GM19240 (cell line): ENCODE measurements around the gene FRMD6.

Experiments used
- DNase-seq: peaks from one replicate; pipeline ENCODE4 v3.0.0; 2011; ENCODE audit warnings: low spot score; ENCODE audit not compliant: insufficient read length

FRMD6 gene

GRCh38 chr14:51663783-51664326, 12.1 kb downstream of the FRMD6 start:
- no peak for DNase-seq

DNA sequence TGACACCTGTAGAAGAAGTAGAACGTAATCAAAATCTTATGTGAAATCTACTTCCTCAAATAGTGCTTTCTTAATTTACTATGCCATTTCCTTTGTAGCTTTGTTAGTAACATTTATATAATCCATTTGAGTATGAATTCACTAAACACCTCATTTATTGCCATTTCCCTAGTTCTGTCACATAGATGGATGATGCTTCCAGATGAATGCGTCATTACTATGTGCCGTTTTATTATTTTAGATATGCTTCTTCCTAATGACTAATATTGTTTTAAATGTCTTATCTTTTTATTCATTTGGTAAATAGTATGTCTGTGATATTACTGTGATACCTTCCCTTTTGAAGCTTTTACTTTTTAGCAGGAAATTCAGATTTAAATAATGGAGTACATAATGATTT, 14.4 kb downstream of the FRMD6 start:
- DNase-seq: no peak

GRCh38 chr14:51666826-51667225, 15.1 kb downstream of the FRMD6 start:
- DNase-seq: no peak

DNA sequence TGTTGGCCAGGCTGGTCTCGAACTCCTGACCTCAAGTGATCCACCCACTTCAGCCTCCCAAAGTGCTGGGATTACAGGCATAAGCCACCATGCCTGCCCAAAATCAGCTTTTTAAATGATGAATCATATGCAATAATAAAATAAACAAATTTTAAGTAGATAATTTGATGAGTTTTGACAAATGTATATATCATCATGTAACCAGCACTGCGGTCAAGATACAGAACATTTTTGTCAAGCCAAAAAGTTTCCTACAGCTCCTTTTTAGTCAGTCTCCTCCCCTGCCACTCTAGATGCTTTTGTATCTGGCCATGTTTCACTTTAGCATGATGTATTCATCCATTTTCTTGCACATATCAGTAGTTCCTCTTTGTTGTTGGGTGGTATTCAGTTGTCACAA, 17.2 kb downstream of the FRMD6 start:
- no peak for DNase-seq

DNA sequence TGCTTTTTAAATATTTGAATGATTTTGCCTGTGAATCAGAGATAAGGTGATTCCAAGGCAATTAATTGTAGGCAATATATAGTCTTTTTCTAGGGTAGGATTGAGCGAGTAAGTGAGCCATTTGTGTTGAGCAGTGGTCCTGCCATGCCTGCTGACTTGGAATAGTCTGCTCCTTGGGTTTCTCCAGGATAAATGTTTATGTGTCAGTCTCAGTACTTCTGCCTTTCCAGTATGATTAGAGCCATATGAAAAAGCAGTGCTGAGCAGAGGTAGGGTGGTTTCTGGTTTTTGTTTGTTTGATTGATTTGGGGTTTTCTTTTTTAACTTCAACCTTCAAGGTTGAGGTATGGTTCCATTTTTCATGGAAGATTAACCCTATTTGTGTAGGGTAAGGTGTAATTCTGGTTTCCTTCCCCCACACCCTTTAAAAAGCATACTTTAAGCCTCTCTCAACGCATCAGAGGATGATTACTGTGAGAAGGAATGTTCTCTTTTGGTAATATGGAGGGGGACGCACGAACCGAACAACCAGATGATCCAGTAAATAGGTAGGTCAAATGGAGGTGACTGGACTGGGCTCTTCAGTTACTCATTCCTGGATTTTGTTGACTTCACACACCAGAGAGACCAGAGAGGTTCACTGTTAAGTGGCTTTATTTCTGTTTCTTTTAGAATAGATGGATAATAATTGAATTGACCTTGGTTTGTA, 22.7 kb downstream of the FRMD6 start:
- no peak for DNase-seq

GRCh38 chr14:51676549-51676948, 24.8 kb downstream of the FRMD6 start:
- DNase-seq: no peak

GRCh38 chr14:51677266-51677665, 25.6 kb downstream of the FRMD6 start:
- DNase-seq: no peak

DNA sequence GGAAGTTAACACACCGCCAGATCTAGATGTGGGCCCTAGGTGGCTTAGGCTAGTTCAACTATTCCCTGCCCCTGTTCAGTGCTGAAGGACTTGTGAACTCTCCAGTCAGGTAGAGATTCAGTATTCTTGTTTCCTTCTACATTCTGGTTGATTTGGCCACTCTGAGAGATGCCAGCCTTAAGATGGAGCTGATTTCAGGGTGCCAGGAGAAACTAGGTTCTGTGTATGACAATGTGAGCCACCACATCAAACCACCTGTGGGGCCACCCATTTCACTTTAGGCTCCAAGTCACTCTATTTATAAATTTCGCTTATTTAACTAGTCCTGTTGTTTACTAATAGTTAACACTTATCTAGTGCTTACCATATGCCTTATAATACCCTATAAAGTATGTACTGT, 26.0 kb downstream of the FRMD6 start:
- DNase-seq: no peak

DNA sequence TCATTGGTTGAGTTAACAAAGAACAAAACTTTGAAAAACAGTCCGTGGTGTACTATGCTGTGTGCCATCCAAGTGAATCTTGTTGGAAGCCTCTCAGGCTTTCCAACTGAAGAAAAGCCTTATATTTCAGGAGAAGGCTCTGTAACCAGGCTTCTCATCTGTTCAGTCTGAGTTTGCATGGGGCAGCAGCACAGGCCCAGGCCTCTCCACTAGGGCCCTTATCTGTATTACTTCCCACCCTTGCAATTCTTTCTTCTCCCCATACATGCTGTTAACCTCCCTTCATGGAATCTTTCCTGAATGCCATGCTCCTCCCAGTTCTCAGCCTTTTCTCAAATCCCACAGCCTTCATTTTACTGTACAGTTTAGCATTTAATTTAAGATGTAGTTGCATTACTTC, 28.3 kb downstream of the FRMD6 start:
- DNase-seq: no peak

DNA sequence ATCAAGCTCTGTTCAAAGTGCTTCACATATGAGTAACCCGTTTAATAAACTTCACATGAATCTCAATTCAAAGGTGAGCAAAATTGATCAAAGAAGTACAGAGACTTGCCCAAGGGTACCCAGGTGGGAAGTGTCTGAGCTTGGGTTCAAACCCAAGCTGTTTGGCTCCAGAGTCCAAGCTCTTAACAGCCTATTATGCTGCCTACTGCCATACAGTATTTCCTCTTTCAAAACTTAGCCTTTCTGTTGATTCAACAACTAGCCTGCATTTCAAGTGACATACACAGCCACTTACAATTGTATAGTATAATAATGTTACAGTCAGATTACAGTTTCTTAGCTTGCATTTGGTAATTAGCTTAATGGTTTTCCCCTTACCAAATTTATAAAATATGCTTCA, 29.7 kb downstream of the FRMD6 start:
- no peak for DNase-seq

GRCh38 chr14:51682411-51682810, 30.7 kb downstream of the FRMD6 start:
- no peak for DNase-seq

DNA sequence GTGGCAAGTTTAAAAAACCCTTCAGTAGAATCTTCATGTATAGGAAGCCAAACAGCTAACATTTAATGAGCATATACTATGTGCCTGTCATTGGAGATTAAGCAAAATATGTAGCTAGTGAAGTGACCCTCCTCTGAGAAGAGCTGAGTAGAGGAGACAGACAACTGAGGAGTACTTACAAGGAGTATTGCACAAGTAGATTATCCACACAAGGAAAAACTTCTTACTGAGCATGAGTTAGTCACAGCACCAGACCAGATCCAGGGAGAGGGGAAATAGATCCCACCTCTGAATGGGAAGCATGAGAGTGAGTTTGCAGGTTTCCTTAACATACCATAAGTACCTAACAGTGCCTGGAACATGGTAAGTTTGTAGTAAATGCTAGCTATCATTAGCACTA, 33.0 kb downstream of the FRMD6 start:
- DNase-seq: no peak

GRCh38 chr14:51691176-51691575, 39.5 kb downstream of the FRMD6 start:
- no peak for DNase-seq

DNA sequence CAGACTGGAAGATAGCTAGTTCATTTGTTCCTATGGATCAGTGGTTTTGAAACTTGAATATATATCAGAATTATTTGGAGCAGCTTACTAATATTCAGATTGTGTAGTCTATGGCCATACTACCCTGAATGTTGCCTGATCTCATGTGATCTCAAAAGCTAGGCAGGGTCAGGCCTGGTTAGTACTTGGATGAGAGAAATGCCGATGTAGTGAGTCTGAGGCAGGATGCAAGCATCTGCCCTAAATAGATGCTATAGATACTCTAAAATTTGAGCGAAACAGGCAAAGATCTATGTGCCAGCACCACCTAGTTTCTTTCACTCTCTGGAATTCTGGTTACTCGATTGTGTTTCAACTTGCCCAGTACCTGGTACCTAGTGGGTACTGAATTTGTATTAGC, 40.9 kb downstream of the FRMD6 start:
- DNase-seq: no peak

GRCh38 chr14:51697848-51698247, 46.1 kb downstream of the FRMD6 start:
- no peak for DNase-seq

DNA sequence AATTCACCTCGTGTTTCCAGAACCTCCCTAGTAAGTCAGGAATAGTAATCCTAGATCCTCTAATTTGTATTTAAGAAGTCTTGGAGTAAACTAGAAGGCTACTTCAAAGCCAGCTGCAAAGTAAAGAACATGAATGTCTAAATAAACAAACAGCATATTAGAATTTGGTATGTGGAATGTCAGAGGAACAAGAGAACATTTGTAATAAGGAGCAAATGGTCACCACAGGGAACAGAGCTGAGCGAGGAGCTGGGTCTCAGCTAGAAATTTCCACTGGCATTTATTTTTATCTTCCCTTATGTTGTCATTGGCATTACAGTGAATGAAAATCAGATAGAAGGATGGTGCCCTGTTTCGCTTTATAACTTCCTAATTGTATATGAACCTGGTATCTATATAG, 50.2 kb downstream of the FRMD6 start:
- no peak for DNase-seq

GRCh38 chr14:51703787-51704186, 52.1 kb downstream of the FRMD6 start:
- no peak for DNase-seq

GRCh38 chr14:51704545-51704944, 52.8 kb downstream of the FRMD6 start:
- no peak for DNase-seq

DNA sequence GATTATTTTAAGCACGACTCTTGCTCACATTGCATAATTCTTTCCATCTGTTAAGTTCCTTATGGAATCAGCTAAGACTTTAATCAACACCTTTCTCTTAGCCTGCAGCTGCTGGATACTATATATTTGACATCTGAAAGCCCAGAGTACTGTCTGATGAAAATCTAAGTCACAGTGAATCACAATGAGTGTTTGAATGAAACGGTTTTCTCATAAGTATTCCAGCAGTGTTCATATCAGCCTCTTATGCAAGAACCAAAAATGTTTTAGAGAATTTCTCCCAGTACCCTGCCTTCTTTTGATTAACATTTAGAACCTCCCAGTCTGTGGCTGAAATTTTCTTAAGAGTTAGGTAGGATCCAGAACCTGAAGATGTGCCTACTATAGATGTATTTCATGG, 55.6 kb downstream of the FRMD6 start:
- no peak for DNase-seq

DNA sequence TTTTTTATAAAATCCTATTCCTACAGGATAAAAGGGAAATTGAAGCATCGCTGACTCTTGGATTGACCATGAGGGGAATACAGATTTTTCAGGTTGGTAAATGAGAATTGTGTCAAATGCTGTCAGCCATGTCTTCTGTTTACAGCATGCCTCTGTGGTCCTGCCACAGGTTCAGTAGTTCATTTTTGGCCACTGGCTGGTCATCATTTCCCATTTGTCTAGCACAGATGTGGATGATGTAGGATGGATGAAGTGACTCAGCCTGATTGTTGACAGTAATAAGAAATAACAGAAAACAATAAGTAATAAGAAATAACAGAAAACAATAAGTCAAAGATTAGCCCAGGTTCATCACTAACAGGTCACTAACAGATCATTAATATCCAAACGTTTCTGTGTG, 59.8 kb downstream of the FRMD6 start:
- no peak for DNase-seq

- no peak for DNase-seq
Measured at GRCh38 chr14:51715250-51715649, 63.5 kb downstream of the FRMD6 start.

DNA sequence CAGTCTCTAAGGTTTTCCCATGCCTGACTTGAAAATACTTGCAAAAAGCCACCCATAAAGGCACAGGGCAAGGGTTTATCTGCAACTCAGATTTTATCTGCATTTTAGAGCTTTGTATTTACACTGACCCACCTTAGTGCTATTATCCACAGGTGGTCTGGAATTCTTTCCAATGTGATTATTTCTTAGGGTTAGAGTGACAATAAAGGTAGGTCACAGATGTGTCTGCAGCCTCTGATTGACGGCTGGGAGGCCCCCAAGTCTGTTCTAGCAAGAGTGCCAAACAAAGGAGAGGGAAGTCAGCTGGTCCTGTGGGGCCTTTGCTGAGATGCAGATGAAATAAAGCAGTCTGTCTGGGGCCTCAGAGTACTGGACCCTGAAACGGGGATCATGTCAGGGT, 64.0 kb downstream of the FRMD6 start:
- DNase-seq: no peak

- DNase-seq: no peak
Measured at GRCh38 chr14:51716610-51717009, 64.9 kb downstream of the FRMD6 start.

- DNase-seq: no peak
Measured at GRCh38 chr14:51717766-51718165, 66.1 kb downstream of the FRMD6 start.
